ENCODE measurements around the gene RFX8.

DNA sequence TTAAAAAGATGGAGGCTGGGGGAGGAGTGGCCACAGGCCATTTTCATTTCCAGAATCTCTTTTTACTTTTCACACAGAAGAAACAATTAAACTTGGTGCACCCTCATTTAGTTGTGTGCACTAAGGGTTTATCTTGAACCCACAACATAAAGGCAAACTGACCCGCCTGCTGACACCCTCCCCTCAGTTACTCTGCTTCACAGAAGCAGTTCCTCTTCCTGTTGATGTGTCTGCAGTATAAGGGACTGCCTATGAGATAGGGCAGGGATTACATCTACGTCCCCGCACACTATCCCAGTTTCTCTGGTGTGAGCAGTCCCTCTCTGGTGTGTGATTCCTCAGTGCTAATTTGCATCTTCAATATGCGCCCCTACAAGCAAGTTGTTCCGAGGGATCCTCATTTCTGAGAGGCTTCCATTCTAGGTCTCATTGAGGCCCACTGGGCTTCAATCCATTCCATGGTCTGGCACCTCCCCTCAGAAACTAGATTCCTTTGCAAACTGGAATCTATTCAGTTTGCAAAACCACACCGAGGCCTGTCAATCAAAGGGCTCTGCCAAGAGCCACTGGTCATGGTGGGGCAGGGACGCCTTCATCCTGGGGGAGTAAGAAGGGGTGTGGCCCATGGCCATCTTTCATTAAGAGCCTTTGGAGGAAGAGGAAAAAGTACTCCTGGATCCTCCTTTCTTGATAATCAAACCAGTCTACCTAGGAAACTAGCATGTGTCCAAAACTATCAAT lies 99.9 kb downstream of the RFX8 start:
- TF ChIP-seq, protein P1, sequence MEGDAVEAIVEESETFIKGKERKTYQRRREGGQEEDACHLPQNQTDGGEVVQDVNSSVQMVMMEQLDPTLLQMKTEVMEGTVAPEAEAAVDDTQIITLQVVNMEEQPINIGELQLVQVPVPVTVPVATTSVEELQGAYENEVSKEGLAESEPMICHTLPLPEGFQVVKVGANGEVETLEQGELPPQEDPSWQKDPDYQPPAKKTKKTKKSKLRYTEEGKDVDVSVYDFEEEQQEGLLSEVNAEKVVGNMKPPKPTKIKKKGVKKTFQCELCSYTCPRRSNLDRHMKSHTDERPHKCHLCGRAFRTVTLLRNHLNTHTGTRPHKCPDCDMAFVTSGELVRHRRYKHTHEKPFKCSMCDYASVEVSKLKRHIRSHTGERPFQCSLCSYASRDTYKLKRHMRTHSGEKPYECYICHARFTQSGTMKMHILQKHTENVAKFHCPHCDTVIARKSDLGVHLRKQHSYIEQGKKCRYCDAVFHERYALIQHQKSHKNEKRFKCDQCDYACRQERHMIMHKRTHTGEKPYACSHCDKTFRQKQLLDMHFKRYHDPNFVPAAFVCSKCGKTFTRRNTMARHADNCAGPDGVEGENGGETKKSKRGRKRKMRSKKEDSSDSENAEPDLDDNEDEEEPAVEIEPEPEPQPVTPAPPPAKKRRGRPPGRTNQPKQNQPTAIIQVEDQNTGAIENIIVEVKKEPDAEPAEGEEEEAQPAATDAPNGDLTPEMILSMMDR (IDR thresholded peaks at IDR 0.05), result no peak
- TF ChIP-seq EP300 (IDR thresholded peaks at IDR 0.05) (no peak), POLR2A (IDR thresholded peaks at IDR 0.05) (no peak)

Data from tibial nerve (tissue), 4 donors.